HEK293 (cell line): Measurements from ENCODE around the gene FAM227B.

Experiments used
- CTCF ChIA-PET: fragments of 350-600 bp; formaldehyde crosslinking; extraction: SDS; loops from one replicate; lab custom pipeline; 2021; ENCODE audit warnings: antibody characterized with exemption; lab: Yijun Ruan, JAX
- POLR2A ChIA-PET: fragments of 300-600 bp; formaldehyde crosslinking; extraction: SDS; loops from one replicate; lab custom pipeline; 2020; ENCODE audit warnings: antibody characterized with exemption, inconsistent platforms; lab: Yijun Ruan, JAX
- H3K27ac ChIP-seq: fragments of 200-500 bp; sonication (Bioruptor generic); 2 replicates; pipeline ENCODE4 v1.5.1; 2014; ENCODE audit warnings: low read depth, low read length, control low read depth, inconsistent platforms; ENCODE audit errors: extremely low read depth
- H3K36me3 ChIP-seq, 2 experiments: fragments of 200-500 bp in 1 of 2; sonication (Bioruptor generic) in 1 of 2; 1 replicate in 1 of 2; 2 replicates in 1 of 2; pipeline ENCODE4 v1.5.1; 2014 to 2017; ENCODE audit warnings: inconsistent platforms in 2 of 2, low read length in 2 of 2; ENCODE audit not compliant: control insufficient read depth in 2 of 2, insufficient read depth in 1 of 2
- H3K4me1 ChIP-seq: fragments of 200-500 bp; sonication (Bioruptor generic); 2 replicates; pipeline ENCODE4 v1.5.1; 2014; ENCODE audit warnings: mild to moderate bottlenecking, low read length, inconsistent platforms; ENCODE audit not compliant: control insufficient read depth, insufficient read depth
- H3K4me3 ChIP-seq: 2 replicates; pipeline ENCODE4 v1.5.1; 2011; ENCODE audit warnings: low read depth, mild to moderate bottlenecking, control low read depth, low read length, moderate library complexity
- H3K9me3 ChIP-seq: fragments of 200-500 bp; sonication (Bioruptor generic); 2 replicates; pipeline ENCODE4 v1.5.1; 2014; ENCODE audit warnings: low read depth, low read length, inconsistent platforms; ENCODE audit not compliant: control insufficient read depth, insufficient read depth
- HIC1 ChIP-seq: fragments of 450-650 bp; formaldehyde crosslinking; IDR thresholded peaks from 2 replicates; pipeline ENCODE4 v1.5.1; 2016; ENCODE audit warnings: missing biosample characterization, missing genetic modification characterization
- KLF17 ChIP-seq: fragments of 450-650 bp; formaldehyde crosslinking; IDR thresholded peaks from 2 replicates; pipeline ENCODE4 v1.5.1; 2016; ENCODE audit warnings: missing biosample characterization, missing genetic modification characterization
- PRDM4 ChIP-seq: fragments of 450-650 bp; formaldehyde crosslinking; IDR thresholded peaks from 2 replicates; pipeline ENCODE4 v1.5.1; 2017; ENCODE audit warnings: missing biosample characterization, missing genetic modification characterization
- SETDB1 ChIP-seq: IDR thresholded peaks from one replicate; pipeline ENCODE4 v1.6.1; 2017; ENCODE audit warnings: mild to moderate bottlenecking, low read length, moderate library complexity, mixed read lengths; ENCODE audit not compliant: insufficient read length
- YY1 ChIP-seq: fragments of 450-650 bp; formaldehyde crosslinking; IDR thresholded peaks from 2 replicates; pipeline ENCODE4 v1.5.1; 2018; ENCODE audit warnings: missing biosample characterization, missing genetic modification characterization
- ZBTB10 ChIP-seq: fragments of 450-650 bp; formaldehyde crosslinking; IDR thresholded peaks from 2 replicates; pipeline ENCODE4 v1.5.1; 2016; ENCODE audit warnings: missing biosample characterization, missing genetic modification characterization
- ZBTB44 ChIP-seq: fragments of 450-650 bp; IDR thresholded peaks from 2 replicates; pipeline ENCODE4 v1.5.1; 2018; ENCODE audit warnings: missing biosample characterization, mild to moderate bottlenecking, missing genetic modification characterization
- ZNF184 ChIP-seq: fragments of 450-650 bp; IDR thresholded peaks from 2 replicates; pipeline ENCODE4 v1.5.1; 2018; ENCODE audit warnings: missing biosample characterization, mild to moderate bottlenecking, missing genetic modification characterization
- ZNF239 ChIP-seq: fragments of 450-650 bp; formaldehyde crosslinking; IDR thresholded peaks from 2 replicates; pipeline ENCODE4 v1.5.1; 2016; ENCODE audit warnings: missing biosample characterization, missing genetic modification characterization
- ZNF292 ChIP-seq: fragments of 450-650 bp; formaldehyde crosslinking; IDR thresholded peaks from 2 replicates; pipeline ENCODE4 v1.5.1; 2016; ENCODE audit warnings: low read depth, missing biosample characterization, missing genetic modification characterization, borderline replicate concordance
- ZNF302 ChIP-seq: fragments of 450-650 bp; formaldehyde crosslinking; IDR thresholded peaks from 2 replicates; pipeline ENCODE4 v1.5.1; 2016; ENCODE audit warnings: missing biosample characterization, missing genetic modification characterization, low read depth
- ZNF433 ChIP-seq: fragments of 450-650 bp; formaldehyde crosslinking; IDR thresholded peaks from 2 replicates; pipeline ENCODE4 v1.5.1; 2016; ENCODE audit warnings: missing biosample characterization, missing genetic modification characterization, low read depth
- ZNF473 ChIP-seq: fragments of 450-650 bp; formaldehyde crosslinking; IDR thresholded peaks from 2 replicates; pipeline ENCODE4 v1.5.1; 2017; ENCODE audit warnings: missing biosample characterization, missing genetic modification characterization
- ZNF544 ChIP-seq: fragments of 450-650 bp; formaldehyde crosslinking; IDR thresholded peaks from 2 replicates; pipeline ENCODE4 v1.5.0; 2017; ENCODE audit warnings: missing biosample characterization, missing genetic modification characterization
- ZNF645 ChIP-seq: fragments of 450-650 bp; formaldehyde crosslinking; IDR thresholded peaks from 2 replicates; pipeline ENCODE4; 2016; ENCODE audit warnings: missing biosample characterization, missing genetic modification characterization
- ZNF670 ChIP-seq: fragments of 450-650 bp; formaldehyde crosslinking; IDR thresholded peaks from 2 replicates; pipeline ENCODE4 v1.5.1; 2016; ENCODE audit warnings: missing biosample characterization, missing genetic modification characterization, low read depth

Gene FAM227B

GRCh38 chr15:49462232-49462844 is 158.3 kb downstream of the FAM227B start (continued):
- no peak for TF ChIP-seq ZNF645 (tag by site-specific recombination)

- no peaks in the 10 kb centered on the region for H3K36me3 ChIP-seq
Measured at GRCh38 chr15:49460411-49460941, 160.1 kb downstream of the FAM227B start.

GRCh38 chr15:49458145-49458544 is 162.5 kb downstream of the FAM227B start:
- H3K4me3 ChIP-seq = no peak overlapping the region
- H3K36me3 ChIP-seq = no peaks in the 10 kb centered on the region
- ChIA-PET POLR2A (no interaction called here), CTCF (interaction anchor here (1.0 kb wide), 1 partner anchor 593 kb away, joined by 3 read pairs; no protein-coding TSS in a partner anchor)
- no peak overlapping the region for H3K27ac ChIP-seq
- no peaks in the 10 kb centered on the region for H3K4me1 ChIP-seq
- no peaks in the 10 kb centered on the region for H3K9me3 ChIP-seq
- TF ChIP-seq ZNF292 (tag by site-specific recombination) = no peak

More at GRCh38 chr15:49460411-49460941, 160.1 kb downstream of the FAM227B start:
- Histone ChIP-seq H3K4me3 (no peak overlapping the region), H3K27ac (no peak overlapping the region), H3K4me1 (no peaks in the 10 kb centered on the region)
- POLR2A ChIA-PET = no interaction called here
- TF ChIP-seq SETDB1 (no peak), YY1 (tag by site-specific recombination) (no peak), ZNF302 (tag by site-specific recombination) (no peak), ZNF184 (tag by site-specific recombination) (no peak), PRDM4 (tag by site-specific recombination) (no peak), KLF17 (tag by site-specific recombination) (no peak), ZNF544 (no peak), ZNF473 (tag by site-specific recombination) (no peak)
- TF ChIP-seq, all 188 proteins: peak for 0
- no peaks in the 10 kb centered on the region for H3K9me3 ChIP-seq
- CTCF ChIA-PET = interaction anchor here (1.1 to 2.0 kb wide), 2 partner anchors 11 to 544 kb away, joined by 4 read pairs; no protein-coding TSS in a partner anchor

GRCh38 chr15:49456166-49456565 is 164.5 kb downstream of the FAM227B start:
- Histone ChIP-seq H3K36me3 (no peaks in the 10 kb centered on the region), H3K4me1 (no peaks in the 10 kb centered on the region), H3K4me3 (no peak overlapping the region), H3K9me3 (no peaks in the 10 kb centered on the region), H3K27ac (no peak overlapping the region)
- ChIA-PET POLR2A (no interaction called here), CTCF (no interaction called here)
- no peak for TF ChIP-seq ZBTB44 (tag by site-specific recombination)
- TF ChIP-seq ZNF433 (tag by site-specific recombination) = no peak
- no peak for TF ChIP-seq ZBTB10
- no peak for TF ChIP-seq HIC1 (tag by site-specific recombination)
- TF ChIP-seq ZNF239 (tag by site-specific recombination) = no peak
- TF ChIP-seq ZNF670 = no peak
